Activated T-cell treated with anti-CD3 and anti-CD28 coated beads for 4 hours (primary cell): Measurements from ENCODE around the gene AFAP1.

Experiments used
- DNase-seq: peaks from one replicate; pipeline ENCODE4 v3.0.0-alpha.2; 2020

Gene AFAP1

GRCh38 chr4:7801001-7801400 is 138.7 kb downstream of the AFAP1 start:
- DNase-seq = no peak

GRCh38 chr4:7800410-7800809 is 139.3 kb downstream of the AFAP1 start:
- no peak for DNase-seq

GRCh38 chr4:7799736-7800135 is 139.9 kb downstream of the AFAP1 start:
- no peak for DNase-seq

- no peak for DNase-seq
Observed at GRCh38 chr4:7799306-7799705, 140.4 kb downstream of the AFAP1 start.

GRCh38 chr4:7798178-7798995 is 141.3 kb downstream of the AFAP1 start:
- DNase-seq = no peak

- DNase-seq = no peak
Observed at GRCh38 chr4:7797330-7797729, 142.3 kb downstream of the AFAP1 start.

- no peak for DNase-seq
Observed at GRCh38 chr4:7795983-7796382, 143.7 kb downstream of the AFAP1 start.

- DNase-seq = no peak
Observed at GRCh38 chr4:7793186-7793585, 146.5 kb downstream of the AFAP1 start.

- no peak for DNase-seq
Observed at GRCh38 chr4:7792616-7793015, 147.0 kb downstream of the AFAP1 start.

GRCh38 chr4:7790999-7791398 is 148.7 kb downstream of the AFAP1 start:
- DNase-seq = no peak

GRCh38 chr4:7790023-7790422 is 149.6 kb downstream of the AFAP1 start:
- no peak for DNase-seq

- DNase-seq = no peak
Observed at GRCh38 chr4:7788694-7789425, 150.8 kb downstream of the AFAP1 start.

- DNase-seq = no peak
Observed at GRCh38 chr4:7788193-7788592, 151.5 kb downstream of the AFAP1 start.

- no peak for DNase-seq
Observed at GRCh38 chr4:7787681-7788141, 151.9 kb downstream of the AFAP1 start.

- no peak for DNase-seq
Observed at GRCh38 chr4:7787067-7787466, 152.6 kb downstream of the AFAP1 start.

GRCh38 chr4:7786517-7786916 is 153.1 kb downstream of the AFAP1 start:
- no peak for DNase-seq

- no peak for DNase-seq
Observed at GRCh38 chr4:7786040-7786439, 153.6 kb downstream of the AFAP1 start.

- no peak for DNase-seq
Observed at GRCh38 chr4:7785017-7785416, 154.6 kb downstream of the AFAP1 start.

- DNase-seq = no peak
Observed at GRCh38 chr4:7784131-7784870, 155.4 kb downstream of the AFAP1 start.

GRCh38 chr4:7783541-7783940 is 156.1 kb downstream of the AFAP1 start:
- DNase-seq = no peak

- DNase-seq = no peak
Observed at GRCh38 chr4:7782783-7783182, 156.9 kb downstream of the AFAP1 start.

GRCh38 chr4:7781993-7782392 is 157.7 kb downstream of the AFAP1 start:
- DNase-seq = no peak

- no peak for DNase-seq
Observed at GRCh38 chr4:7781366-7781765, 158.3 kb downstream of the AFAP1 start.
